GM19324 (cell line): ENCODE measurements around the gene NPAS3.

Experiments
- ATAC-seq: cut with Tn5 transposase; IDR thresholded peaks from one replicate; pipeline ENCODE4 v1.9.1; 2021; ENCODE audit warnings: mild to moderate bottlenecking, moderate library complexity; ENCODE audit not compliant: unreplicated experiment, low FRiP score

Gene NPAS3

GRCh38 chr14:33009673-33010072, 71.0 kb downstream of the NPAS3 start:
- no peak for ATAC-seq

- no peak for ATAC-seq
Observed at GRCh38 chr14:33010495-33010894, 71.8 kb downstream of the NPAS3 start.

GRCh38 chr14:33014710-33015109, 76.0 kb downstream of the NPAS3 start:
- ATAC-seq, result no peak

GRCh38 chr14:33016613-33017012, 77.9 kb downstream of the NPAS3 start:
- ATAC-seq, result no peak

GRCh38 chr14:33017016-33017415, 78.3 kb downstream of the NPAS3 start:
- no peak for ATAC-seq

- no peak for ATAC-seq
Observed at GRCh38 chr14:33019346-33019745, 80.7 kb downstream of the NPAS3 start.

GRCh38 chr14:33026850-33027430, 88.3 kb downstream of the NPAS3 start:
- no peak for ATAC-seq

GRCh38 chr14:33029511-33029910, 90.8 kb downstream of the NPAS3 start:
- no peak for ATAC-seq

- no peak for ATAC-seq
Observed at GRCh38 chr14:33030386-33030785, 91.7 kb downstream of the NPAS3 start.

- ATAC-seq, result no peak
Observed at GRCh38 chr14:33035416-33036194, 96.9 kb downstream of the NPAS3 start.

- no peak for ATAC-seq
Observed at GRCh38 chr14:33039311-33039710, 100.6 kb downstream of the NPAS3 start.

GRCh38 chr14:33040372-33041140, 101.9 kb downstream of the NPAS3 start:
- ATAC-seq, result no peak

GRCh38 chr14:33042591-33042990, 103.9 kb downstream of the NPAS3 start:
- no peak for ATAC-seq

GRCh38 chr14:33045760-33046159, 107.1 kb downstream of the NPAS3 start:
- ATAC-seq, result no peak

- no peak for ATAC-seq
Observed at GRCh38 chr14:33052943-33053342, 114.3 kb downstream of the NPAS3 start.

GRCh38 chr14:33056213-33056612, 117.5 kb downstream of the NPAS3 start:
- no peak for ATAC-seq

GRCh38 chr14:33057585-33057984, 118.9 kb downstream of the NPAS3 start:
- no peak for ATAC-seq

GRCh38 chr14:33061667-33062325, 123.1 kb downstream of the NPAS3 start:
- ATAC-seq, result no peak

- peak; percentile 67 for ATAC-seq
Observed at GRCh38 chr14:33062476-33062875, 123.8 kb downstream of the NPAS3 start.

GRCh38 chr14:33062881-33063280, 124.2 kb downstream of the NPAS3 start:
- ATAC-seq, result no peak

- no peak for ATAC-seq
Observed at GRCh38 chr14:33063521-33063920, 124.8 kb downstream of the NPAS3 start.
